Measurements from ENCODE around the gene SGMS1. TPM values are rescaled to one million over a fixed set of nuclear protein-coding genes. Genes with fewer than 3 reads are reported as not detected.

The SGMS1 gene
- total RNA-seq, 1 experiment from 2014 or later, result 20.4 TPM

DNA sequence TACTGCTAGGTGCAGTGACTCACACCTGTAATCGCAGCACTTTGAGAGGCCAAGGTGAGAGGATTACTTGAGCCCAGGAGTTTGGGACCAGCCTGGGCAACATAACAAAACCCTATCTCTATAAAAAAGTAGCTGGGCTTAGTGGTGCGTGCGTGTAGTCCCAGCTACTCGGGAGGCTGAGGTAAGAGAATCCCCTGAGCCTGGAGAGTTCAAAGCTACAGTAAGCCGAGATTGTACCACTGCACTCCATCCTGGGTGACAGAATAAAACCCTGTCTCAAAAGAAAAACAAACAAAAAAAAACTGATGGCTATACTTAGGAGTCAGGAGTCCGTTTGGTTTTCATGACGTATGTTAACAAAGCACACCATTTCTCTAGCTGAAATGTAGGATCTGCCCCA is 2.9 kb downstream of the SGMS1 start:
- Histone ChIP-seq H3K4me1 (ENCODE audit: insufficient read depth, low read length) (peaks cover 7% of the 10 kb centered on the region; the same call in 1 of the 2 replicates), H3T11ph (ENCODE audit: low read length) (no peak overlapping the region), H3K18ac (ENCODE audit: insufficient read length, low read depth, low read length) (no peak overlapping the region), H3K27me3 (ENCODE audit: insufficient read depth, low read length) (no peaks in the 10 kb centered on the region), H3K9ac (ENCODE audit: extremely low read depth, insufficient read length, low read length) (no peak overlapping the region), H2AFZ (ENCODE audit: low read length) (no peak overlapping the region), H2BK120ac (ENCODE audit: low read depth, low read length, poor library complexity, severe bottlenecking) (no peak overlapping the region), H3K27ac (ENCODE audit: insufficient read length, low read depth, low read length) (no peak overlapping the region), H2BK15ac (ENCODE audit: low read depth, low read length) (no peak overlapping the region), H3K56ac (ENCODE audit: insufficient read length, low read depth, low read length) (no peak overlapping the region), H4K91ac (ENCODE audit: insufficient read length, low read depth, low read length) (no peak overlapping the region), H4K5ac (ENCODE audit: insufficient read length, low read depth, low read length) (no peak overlapping the region), H2BK20ac (ENCODE audit: low read depth, low read length, poor library complexity, severe bottlenecking) (no peak overlapping the region), H4K8ac (replicated peaks; ENCODE audit: insufficient read length, low read depth, low read length) (no peak overlapping the region), H2BK5ac (ENCODE audit: insufficient read length, low read length) (no peak overlapping the region), H3K4ac (ENCODE audit: low read depth, low read length) (no peak overlapping the region), H3K4me2 (ENCODE audit: insufficient read depth, insufficient read length, low read length) (no peak overlapping the region), H3K14ac (ENCODE audit: insufficient read depth, low read length) (no peak overlapping the region), H2AK5ac (ENCODE audit: insufficient read length, low read length) (no peak overlapping the region), H3K23ac (ENCODE audit: insufficient read length, low read depth, low read length) (no peak overlapping the region), H2BK12ac (ENCODE audit: insufficient read length, low read depth, low read length) (no peak overlapping the region), H3K79me1 (ENCODE audit: insufficient read depth, low read depth, low read length, poor library complexity, severe bottlenecking) (no peaks in the 10 kb centered on the region), H3K23me2 (ENCODE audit: insufficient read length, low read depth, low read length, poor library complexity, severe bottlenecking) (peaks cover 28% of the 10 kb centered on the region), H3K79me2 (ENCODE audit: insufficient read depth, low read length) (no peaks in the 10 kb centered on the region; the same call in 1 of the 2 replicates), H4K20me1 (ENCODE audit: control insufficient read depth, insufficient read depth, insufficient read length) (no peaks in the 10 kb centered on the region), H3K9me3 (ENCODE audit: control insufficient read depth, low read depth, low read length) (no peaks in the 10 kb centered on the region)
- TF ChIP-seq, protein P1, sequence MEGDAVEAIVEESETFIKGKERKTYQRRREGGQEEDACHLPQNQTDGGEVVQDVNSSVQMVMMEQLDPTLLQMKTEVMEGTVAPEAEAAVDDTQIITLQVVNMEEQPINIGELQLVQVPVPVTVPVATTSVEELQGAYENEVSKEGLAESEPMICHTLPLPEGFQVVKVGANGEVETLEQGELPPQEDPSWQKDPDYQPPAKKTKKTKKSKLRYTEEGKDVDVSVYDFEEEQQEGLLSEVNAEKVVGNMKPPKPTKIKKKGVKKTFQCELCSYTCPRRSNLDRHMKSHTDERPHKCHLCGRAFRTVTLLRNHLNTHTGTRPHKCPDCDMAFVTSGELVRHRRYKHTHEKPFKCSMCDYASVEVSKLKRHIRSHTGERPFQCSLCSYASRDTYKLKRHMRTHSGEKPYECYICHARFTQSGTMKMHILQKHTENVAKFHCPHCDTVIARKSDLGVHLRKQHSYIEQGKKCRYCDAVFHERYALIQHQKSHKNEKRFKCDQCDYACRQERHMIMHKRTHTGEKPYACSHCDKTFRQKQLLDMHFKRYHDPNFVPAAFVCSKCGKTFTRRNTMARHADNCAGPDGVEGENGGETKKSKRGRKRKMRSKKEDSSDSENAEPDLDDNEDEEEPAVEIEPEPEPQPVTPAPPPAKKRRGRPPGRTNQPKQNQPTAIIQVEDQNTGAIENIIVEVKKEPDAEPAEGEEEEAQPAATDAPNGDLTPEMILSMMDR (conservative IDR thresholded peaks at IDR 0.05), result no peak
- Mint-ChIP-seq H3K36me3 (ENCODE audit: insufficient read depth in 1 of 3, low read depth in 3 of 3) (no peaks in the 10 kb centered on the region), H3K4me1 (peaks cover 57 to 62% of the 10 kb centered on the region in 2 experiments), H3K27ac (no peak overlapping the region), H3K9me3 (no peaks in the 10 kb centered on the region), H3K4me3 (peak overlapping the region in 1 of 2 experiments; percentile 24; a peak in 2 of 5 replicates), H3K27me3 (ENCODE audit: low read depth) (peaks cover 2% of the 10 kb centered on the region)
- WGBS (ENCODE audit: extremely low coverage, insufficient read length, low lambda C conversion rate), result no CpG with 5 or more reads among the region's 7 CpGs
- no peak for DNase-seq
